ENCODE measurements around the gene GALNTL6. TPM values are rescaled to one million over a fixed set of nuclear protein-coding genes. Genes with fewer than 3 reads are reported as not detected.

The GALNTL6 gene
- total RNA-seq, 1 donor = under 0.01 TPM

DNA sequence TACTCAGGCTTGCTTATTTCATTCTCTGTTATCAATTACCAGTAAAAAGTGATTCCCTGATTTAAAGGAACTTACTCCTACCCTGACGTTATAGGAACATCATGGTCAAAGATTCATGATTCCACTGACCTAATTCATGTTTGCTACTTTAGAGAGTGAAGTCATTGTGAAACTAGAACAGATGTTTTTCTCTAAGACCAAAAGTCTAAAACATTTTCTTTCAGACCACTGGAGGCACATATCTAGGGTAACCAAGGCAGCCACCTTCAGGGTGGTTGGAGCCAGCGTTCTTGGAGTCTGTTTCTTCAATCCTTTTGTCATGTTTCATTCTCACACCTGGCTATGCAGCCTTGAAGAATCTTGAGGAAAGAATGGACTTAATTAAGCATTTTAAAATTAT is 77.8 kb downstream of the GALNTL6 start:
- no peak for DNase-seq (ENCODE audit: insufficient read length, low spot score, missing footprints)
- no peaks in the 10 kb centered on the region for H4K20me1 ChIP-seq (ENCODE audit: insufficient read depth, low read length)
- H3K36me3 ChIP-seq (ENCODE audit: insufficient read depth, low read length) = no peaks in the 10 kb centered on the region
- H2AFZ ChIP-seq (ENCODE audit: low read length) = no peak overlapping the region
- H3K27me3 ChIP-seq (ENCODE audit: insufficient read depth, low read length) = no peaks in the 10 kb centered on the region
- no peak overlapping the region for H3K4me3 ChIP-seq (ENCODE audit: insufficient read depth, low read length)
- peaks cover 5% of the 10 kb centered on the region for H3K9me3 ChIP-seq (ENCODE audit: low read depth, low read length)
- TF ChIP-seq, protein P1, sequence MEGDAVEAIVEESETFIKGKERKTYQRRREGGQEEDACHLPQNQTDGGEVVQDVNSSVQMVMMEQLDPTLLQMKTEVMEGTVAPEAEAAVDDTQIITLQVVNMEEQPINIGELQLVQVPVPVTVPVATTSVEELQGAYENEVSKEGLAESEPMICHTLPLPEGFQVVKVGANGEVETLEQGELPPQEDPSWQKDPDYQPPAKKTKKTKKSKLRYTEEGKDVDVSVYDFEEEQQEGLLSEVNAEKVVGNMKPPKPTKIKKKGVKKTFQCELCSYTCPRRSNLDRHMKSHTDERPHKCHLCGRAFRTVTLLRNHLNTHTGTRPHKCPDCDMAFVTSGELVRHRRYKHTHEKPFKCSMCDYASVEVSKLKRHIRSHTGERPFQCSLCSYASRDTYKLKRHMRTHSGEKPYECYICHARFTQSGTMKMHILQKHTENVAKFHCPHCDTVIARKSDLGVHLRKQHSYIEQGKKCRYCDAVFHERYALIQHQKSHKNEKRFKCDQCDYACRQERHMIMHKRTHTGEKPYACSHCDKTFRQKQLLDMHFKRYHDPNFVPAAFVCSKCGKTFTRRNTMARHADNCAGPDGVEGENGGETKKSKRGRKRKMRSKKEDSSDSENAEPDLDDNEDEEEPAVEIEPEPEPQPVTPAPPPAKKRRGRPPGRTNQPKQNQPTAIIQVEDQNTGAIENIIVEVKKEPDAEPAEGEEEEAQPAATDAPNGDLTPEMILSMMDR (IDR thresholded peaks at IDR 0.05; ENCODE audit: extremely low read depth, low read depth, low read length) = no peak
- H3K4me1 ChIP-seq (ENCODE audit: insufficient read depth, low read length) = no peaks in the 10 kb centered on the region
- no peak overlapping the region for H3K27ac ChIP-seq (ENCODE audit: low read depth, low read length)
- H3K4me2 ChIP-seq (ENCODE audit: insufficient read depth, low read length) = no peak overlapping the region
- no peaks in the 10 kb centered on the region for H3K79me2 ChIP-seq (ENCODE audit: insufficient read depth, low read length)

DNA sequence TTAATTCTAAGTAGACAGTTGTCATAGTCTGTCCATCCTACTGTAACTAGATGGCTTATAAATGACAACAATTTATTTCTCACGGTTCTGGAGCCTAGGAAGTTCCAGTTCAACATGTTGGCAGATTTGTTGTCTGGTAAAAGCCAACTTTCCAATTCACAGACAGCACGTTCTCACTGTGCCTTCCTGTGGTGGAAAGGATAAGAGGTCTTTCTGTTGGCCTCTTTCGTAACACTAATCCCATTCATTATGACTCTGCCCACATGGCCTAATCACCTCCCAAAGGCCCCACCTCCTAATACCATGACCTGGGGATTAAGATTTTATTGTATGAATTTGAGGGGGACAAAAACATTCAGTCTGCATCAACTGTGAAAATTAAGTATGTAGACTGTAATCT is 83.2 kb downstream of the GALNTL6 start:
- no peak overlapping the region for H3K4me2 ChIP-seq (ENCODE audit: insufficient read depth, low read length)
- TF ChIP-seq, protein P1 (IDR thresholded peaks at IDR 0.05; ENCODE audit: extremely low read depth, low read depth, low read length) = no peak
- DNase-seq (ENCODE audit: insufficient read length, low spot score, missing footprints) = no peak
- no peaks in the 10 kb centered on the region for H3K27me3 ChIP-seq (ENCODE audit: insufficient read depth, low read length)
- H3K4me3 ChIP-seq (ENCODE audit: insufficient read depth, low read length) = no peak overlapping the region
- H4K20me1 ChIP-seq (ENCODE audit: insufficient read depth, low read length) = no peaks in the 10 kb centered on the region
- H3K4me1 ChIP-seq (ENCODE audit: insufficient read depth, low read length) = no peaks in the 10 kb centered on the region
- H3K27ac ChIP-seq (ENCODE audit: low read depth, low read length) = no peak overlapping the region
- no peaks in the 10 kb centered on the region for H3K36me3 ChIP-seq (ENCODE audit: insufficient read depth, low read length)
- H3K9me3 ChIP-seq (ENCODE audit: low read depth, low read length) = peaks cover 6% of the 10 kb centered on the region
- no peaks in the 10 kb centered on the region for H3K79me2 ChIP-seq (ENCODE audit: insufficient read depth, low read length)
- no peak overlapping the region for H2AFZ ChIP-seq (ENCODE audit: low read length)

DNA sequence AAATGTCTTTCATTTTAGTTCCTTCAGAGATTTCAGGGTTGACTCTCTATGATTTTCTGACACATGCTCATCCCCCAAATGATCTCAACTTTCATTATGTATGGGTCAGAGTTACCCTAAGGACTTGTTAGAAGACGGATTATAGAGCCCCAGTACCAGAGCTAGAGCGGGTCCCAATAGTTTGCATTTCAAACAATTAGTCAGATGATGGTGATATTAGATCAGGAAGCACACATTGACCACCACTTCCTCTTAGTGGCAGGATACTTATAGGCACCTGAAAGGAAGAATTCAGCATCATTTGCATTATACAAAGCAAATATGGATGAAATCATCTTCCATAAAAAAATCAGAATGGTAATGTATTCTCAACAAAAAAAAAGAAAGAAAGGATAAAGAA is 106.1 kb downstream of the GALNTL6 start:
- no peak overlapping the region for H3K4me2 ChIP-seq (ENCODE audit: insufficient read depth, low read length)
- no peaks in the 10 kb centered on the region for H3K36me3 ChIP-seq (ENCODE audit: insufficient read depth, low read length)
- no peaks in the 10 kb centered on the region for H3K79me2 ChIP-seq (ENCODE audit: insufficient read depth, low read length)
- H3K4me1 ChIP-seq (ENCODE audit: insufficient read depth, low read length) = no peaks in the 10 kb centered on the region
- no peaks in the 10 kb centered on the region for H4K20me1 ChIP-seq (ENCODE audit: insufficient read depth, low read length)
- H3K27ac ChIP-seq (ENCODE audit: low read depth, low read length) = no peak overlapping the region
- H3K9me3 ChIP-seq (ENCODE audit: low read depth, low read length) = peaks cover 2% of the 10 kb centered on the region
- no peak overlapping the region for H3K4me3 ChIP-seq (ENCODE audit: insufficient read depth, low read length)
- H3K27me3 ChIP-seq (ENCODE audit: insufficient read depth, low read length) = no peaks in the 10 kb centered on the region
- H2AFZ ChIP-seq (ENCODE audit: low read length) = no peak overlapping the region
- DNase-seq (ENCODE audit: insufficient read length, low spot score, missing footprints) = no peak
- TF ChIP-seq, protein P1 (IDR thresholded peaks at IDR 0.05; ENCODE audit: extremely low read depth, low read depth, low read length) = no peak

DNA sequence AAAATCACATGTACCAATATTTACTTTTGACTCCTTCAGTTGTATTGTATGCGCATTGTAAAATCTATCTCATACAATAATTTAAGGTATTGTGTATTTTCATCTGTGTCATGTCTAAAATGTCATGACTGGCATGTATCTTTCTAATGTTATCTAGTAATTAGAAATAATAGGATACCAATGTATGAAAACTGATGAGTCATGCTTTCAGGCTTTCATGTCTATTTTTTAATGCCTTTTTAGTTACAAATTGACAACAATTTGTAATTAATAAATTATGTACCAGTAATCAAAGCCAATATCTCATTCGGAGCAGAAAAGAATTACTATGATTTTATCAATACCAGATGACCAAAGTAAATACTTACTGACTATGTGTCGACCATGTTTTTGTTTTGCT is 107.7 kb downstream of the GALNTL6 start:
- H3K36me3 ChIP-seq (ENCODE audit: insufficient read depth, low read length) = no peaks in the 10 kb centered on the region
- TF ChIP-seq, protein P1 (IDR thresholded peaks at IDR 0.05; ENCODE audit: extremely low read depth, low read depth, low read length) = no peak

More for the DNA sequence above, 107.7 kb downstream of the GALNTL6 start:
- no peaks in the 10 kb centered on the region for H4K20me1 ChIP-seq (ENCODE audit: insufficient read depth, low read length)
- no peaks in the 10 kb centered on the region for H3K27me3 ChIP-seq (ENCODE audit: insufficient read depth, low read length)
- H3K4me1 ChIP-seq (ENCODE audit: insufficient read depth, low read length) = no peaks in the 10 kb centered on the region
- no peaks in the 10 kb centered on the region for H3K9me3 ChIP-seq (ENCODE audit: low read depth, low read length)
- H3K79me2 ChIP-seq (ENCODE audit: insufficient read depth, low read length) = no peaks in the 10 kb centered on the region
- no peak overlapping the region for H3K4me2 ChIP-seq (ENCODE audit: insufficient read depth, low read length)
- H3K4me3 ChIP-seq (ENCODE audit: insufficient read depth, low read length) = no peak overlapping the region
- no peak overlapping the region for H2AFZ ChIP-seq (ENCODE audit: low read length)
- H3K27ac ChIP-seq (ENCODE audit: low read depth, low read length) = no peak overlapping the region
- DNase-seq (ENCODE audit: insufficient read length, low spot score, missing footprints) = no peak

Data from osteoblast (primary cell).